ENCODE measurements around the gene NHLRC4. TPM values are rescaled to one million over a fixed set of nuclear protein-coding genes. Genes with fewer than 3 reads are reported as not detected.

The NHLRC4 gene
- total and polyA plus RNA-seq, 2 of the 13 experiments (the other 11 are each of a cell fraction or from before 2014, with no cell fraction given) = 0.40 to 0.59 TPM

DNA sequence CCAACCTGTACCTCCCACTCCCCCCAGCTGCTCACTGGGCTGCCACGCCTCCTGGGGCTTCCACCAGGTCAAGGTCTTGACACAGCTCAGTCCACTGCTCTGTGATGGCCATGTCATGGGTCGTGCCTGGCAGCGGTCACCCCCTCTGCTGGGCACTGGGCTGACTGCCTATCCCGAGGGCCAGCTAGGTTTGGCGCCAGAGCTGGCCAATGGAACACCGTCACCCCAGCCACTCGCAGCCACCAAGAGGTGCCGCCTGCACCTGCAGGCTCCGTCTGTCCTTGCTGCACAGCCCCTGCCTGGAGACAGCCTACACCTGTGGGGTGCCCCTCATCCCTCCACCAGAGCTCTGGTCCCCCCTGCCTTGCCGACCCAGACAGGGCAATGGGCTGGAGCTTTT, 18.5 kb downstream of the NHLRC4 start (continued):
- peak; percentile 96 for TF ChIP-seq AGO1 (IDR thresholded peaks at IDR 0.05; ENCODE audit: low read depth, low read length, poor library complexity, severe bottlenecking)
- no peak for TF ChIP-seq ZMAT3 (CRISPR knock-in tag; conservative IDR thresholded peaks at IDR 0.05)
- TF ChIP-seq KDM5B (CRISPR knock-in tag; IDR thresholded peaks at IDR 0.05; ENCODE audit: borderline replicate concordance) = no peak
- no peak for TF ChIP-seq ZNF781 (CRISPR knock-in tag; IDR thresholded peaks at IDR 0.05; ENCODE audit: borderline replicate concordance, not compliant biosample characterization)
- no peak for TF ChIP-seq MEIS1 (CRISPR knock-in tag; IDR thresholded peaks at IDR 0.05; ENCODE audit: borderline replicate concordance)
- no peak for TF ChIP-seq ZNF101 (CRISPR knock-in tag; IDR thresholded peaks at IDR 0.05; ENCODE audit: borderline replicate concordance, low read depth)
- no peak for TF ChIP-seq ZNF550 (CRISPR knock-in tag; IDR thresholded peaks at IDR 0.05; ENCODE audit: borderline replicate concordance)
- no peak for TF ChIP-seq SSRP1 (CRISPR knock-in tag; IDR thresholded peaks at IDR 0.05)
- no peak for TF ChIP-seq IKZF1 (IDR thresholded peaks at IDR 0.05)
- no peak for TF ChIP-seq PHF20 (CRISPR knock-in tag; IDR thresholded peaks at IDR 0.05)
- TF ChIP-seq, protein P1, sequence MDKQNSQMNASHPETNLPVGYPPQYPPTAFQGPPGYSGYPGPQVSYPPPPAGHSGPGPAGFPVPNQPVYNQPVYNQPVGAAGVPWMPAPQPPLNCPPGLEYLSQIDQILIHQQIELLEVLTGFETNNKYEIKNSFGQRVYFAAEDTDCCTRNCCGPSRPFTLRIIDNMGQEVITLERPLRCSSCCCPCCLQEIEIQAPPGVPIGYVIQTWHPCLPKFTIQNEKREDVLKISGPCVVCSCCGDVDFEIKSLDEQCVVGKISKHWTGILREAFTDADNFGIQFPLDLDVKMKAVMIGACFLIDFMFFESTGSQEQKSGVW (CRISPR knock-in tag; IDR thresholded peaks at IDR 0.05; ENCODE audit: borderline replicate concordance) = no peak
- no peak for TF ChIP-seq ZNF468 (CRISPR knock-in tag; IDR thresholded peaks at IDR 0.05)
- peak; percentile 32; the same call in 1 of the 2 replicates for TF ChIP-seq NFYB (CRISPR knock-in tag; IDR thresholded peaks at IDR 0.05)
- TF ChIP-seq RBM39 (IDR thresholded peaks at IDR 0.05; ENCODE audit: low read depth, low read length, poor library complexity, severe bottlenecking) = no peak
- no peak for TF ChIP-seq ZNF121 (CRISPR knock-in tag; IDR thresholded peaks at IDR 0.05)
- TF ChIP-seq NFYC (CRISPR knock-in tag; IDR thresholded peaks at IDR 0.05) = peak; percentile 32; the same call in 1 of the 2 replicates
- TF ChIP-seq MAF1 (CRISPR knock-in tag; IDR thresholded peaks at IDR 0.05; ENCODE audit: borderline replicate concordance) = no peak
- no peak for TF ChIP-seq ZNF292 (CRISPR knock-in tag; IDR thresholded peaks at IDR 0.05; ENCODE audit: borderline replicate concordance, low read depth)
- TF ChIP-seq ZBTB26 (CRISPR knock-in tag; IDR thresholded peaks at IDR 0.05; ENCODE audit: borderline replicate concordance) = no peak
- no peak for TF ChIP-seq HMG20A (CRISPR knock-in tag; IDR thresholded peaks at IDR 0.05; ENCODE audit: borderline replicate concordance)
- TF ChIP-seq, protein P2, sequence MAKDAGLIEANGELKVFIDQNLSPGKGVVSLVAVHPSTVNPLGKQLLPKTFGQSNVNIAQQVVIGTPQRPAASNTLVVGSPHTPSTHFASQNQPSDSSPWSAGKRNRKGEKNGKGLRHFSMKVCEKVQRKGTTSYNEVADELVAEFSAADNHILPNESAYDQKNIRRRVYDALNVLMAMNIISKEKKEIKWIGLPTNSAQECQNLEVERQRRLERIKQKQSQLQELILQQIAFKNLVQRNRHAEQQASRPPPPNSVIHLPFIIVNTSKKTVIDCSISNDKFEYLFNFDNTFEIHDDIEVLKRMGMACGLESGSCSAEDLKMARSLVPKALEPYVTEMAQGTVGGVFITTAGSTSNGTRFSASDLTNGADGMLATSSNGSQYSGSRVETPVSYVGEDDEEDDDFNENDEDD (CRISPR knock-in tag; IDR thresholded peaks at IDR 0.05; ENCODE audit: borderline replicate concordance) = peak; percentile 57; the same call in 1 of the 2 replicates
- TF ChIP-seq ZNF460 (CRISPR knock-in tag; IDR thresholded peaks at IDR 0.05; ENCODE audit: borderline replicate concordance) = no peak
- TF ChIP-seq KLF6 (CRISPR knock-in tag; IDR thresholded peaks at IDR 0.05) = no peak
- peak; percentile 9; the same call in 1 of the 2 replicates for TF ChIP-seq RFX5 (IDR thresholded peaks at IDR 0.05; ENCODE audit: low read depth, low read length)
- TF ChIP-seq HDAC1 (CRISPR knock-in tag; IDR thresholded peaks at IDR 0.05) = no peak
- TF ChIP-seq JUND (CRISPR knock-in tag; IDR thresholded peaks at IDR 0.05) = no peak
